Endometrial microvascular endothelial cells (primary cell): Measurements from ENCODE around the gene EXOSC10. TPM values are rescaled to one million over a fixed set of nuclear protein-coding genes. Genes with fewer than 3 reads are reported as not detected.
"Not testable (repeated sequence)": the region's sequence is repeated elsewhere in the genome, so short reads cannot be mapped to it uniquely, and the experiment has no call there.

Experiments
- in situ Hi-C: cut with HindIII; loops from 2 replicates; pipeline ENCODE4 v1.10.0; 2017; ENCODE audit warnings: low sequenced_read_pairs, low pct_unique_long_range_greater_than_20kb; ENCODE audit errors: inconsistent ontology term
- total RNA-seq: library from RNA; depleted of rRNA; stranded (reverse); fragments of >200 nt; gene quantifications from one replicate; pipeline ENCODE4 v1.2.3, GENCODE V29; 2015; ENCODE audit errors: inconsistent ontology term

Gene EXOSC10
- total RNA-seq, 1 donor from 2014 or later: 91.4 TPM

DNA sequence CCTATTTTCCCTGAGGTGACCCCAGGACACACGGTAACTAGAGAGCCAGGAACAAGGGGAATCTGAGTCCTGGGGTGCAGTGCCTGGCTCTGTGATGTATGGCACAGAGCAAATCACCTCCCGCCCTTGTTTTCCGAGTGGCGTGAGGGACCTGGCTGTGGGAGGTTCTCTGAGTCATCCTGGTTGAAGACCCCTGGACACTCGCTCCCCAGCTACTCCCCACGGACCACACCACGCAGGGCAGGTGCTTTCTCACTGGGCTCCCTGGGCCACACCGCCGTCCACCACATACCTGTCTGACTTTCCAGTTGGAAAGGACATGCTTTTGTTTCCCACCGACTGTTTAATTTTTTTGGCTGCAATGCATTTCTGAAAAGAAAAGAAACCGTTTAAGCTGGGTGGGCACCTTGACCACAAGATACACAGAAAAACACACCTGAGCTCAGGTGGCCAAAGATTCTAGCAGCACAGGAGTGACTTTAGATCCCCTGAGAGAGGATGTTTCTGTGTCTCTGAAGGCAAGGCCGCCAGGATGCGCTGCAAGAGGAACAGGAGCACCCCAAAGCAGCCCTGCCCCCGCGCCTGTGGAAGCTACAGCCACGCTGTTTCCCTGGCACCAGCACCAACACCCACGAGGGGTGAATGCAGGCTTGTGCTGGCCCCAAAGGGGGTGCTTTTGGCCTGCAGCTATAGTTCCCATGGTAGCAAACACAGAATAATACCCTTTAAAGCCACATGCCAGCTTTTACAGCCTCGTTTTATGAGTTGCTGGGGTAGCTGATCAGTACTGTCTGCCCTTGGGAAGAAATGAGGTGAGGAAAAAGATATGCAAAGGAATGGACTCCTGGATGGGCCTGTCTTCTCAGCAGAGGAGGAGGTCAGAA lies 31.7 kb downstream of the EXOSC10 start:
- in situ Hi-C loops: no loop called here

- in situ Hi-C loops: no loop called here
Observed at GRCh38 chr1:11065796-11066195, 33.9 kb downstream of the EXOSC10 start.

- in situ Hi-C loops: no loop called here
Observed at GRCh38 chr1:11064942-11065341, 34.7 kb downstream of the EXOSC10 start.

DNA sequence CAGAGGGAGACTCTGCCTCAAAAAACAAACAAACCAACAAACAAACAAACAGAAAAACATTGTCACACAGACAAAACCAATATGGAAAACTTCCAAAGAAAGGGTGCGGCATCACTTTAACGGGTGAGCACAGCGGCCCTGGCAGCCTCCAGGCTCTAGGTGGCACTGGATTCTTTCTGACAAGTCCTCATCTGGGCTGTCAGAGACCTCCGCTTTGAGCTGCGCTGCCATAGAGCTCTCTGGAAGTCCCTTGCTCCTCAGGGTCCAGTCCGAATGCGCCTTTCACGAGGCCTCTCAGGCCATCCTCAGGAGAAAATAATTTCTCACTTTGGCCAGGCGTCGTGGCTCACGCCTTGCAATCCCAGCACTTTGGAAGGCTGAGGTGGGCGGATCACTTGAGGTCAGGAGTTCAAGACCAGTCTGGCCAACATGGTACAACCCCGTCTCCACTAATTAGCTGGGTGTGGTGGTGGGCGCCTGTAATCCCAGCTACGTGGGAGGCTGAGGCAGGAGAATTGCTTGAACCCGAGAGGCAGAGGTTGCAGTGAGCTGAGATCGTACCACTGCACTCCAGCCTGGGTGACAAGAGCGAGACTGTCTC lies 35.6 kb downstream of the EXOSC10 start:
- in situ Hi-C loops: not testable (repeated sequence)

DNA sequence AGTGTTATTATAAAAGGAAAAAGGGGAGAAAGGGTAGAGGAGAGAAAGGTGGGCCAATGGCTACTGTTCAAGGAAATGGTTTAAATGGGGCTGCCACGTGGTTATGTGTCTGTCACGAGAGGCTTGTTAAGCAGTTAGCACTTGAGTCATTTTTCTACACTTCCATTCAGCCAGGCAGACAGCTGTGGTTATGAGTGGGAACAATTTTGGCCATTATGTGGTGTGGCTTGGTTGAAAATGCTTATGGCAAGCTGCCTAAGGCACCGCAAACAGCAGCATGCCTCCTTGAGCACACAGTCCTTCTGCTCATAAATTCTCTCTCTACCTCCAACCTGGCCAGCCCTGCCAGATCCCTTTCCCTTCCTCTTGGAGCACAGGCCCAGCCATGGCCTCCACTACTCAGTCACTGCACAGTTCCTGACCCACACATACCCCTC lies 36.7 kb downstream of the EXOSC10 start:
- in situ Hi-C loops: no loop called here

GRCh38 chr1:11061652-11062365 lies 37.9 kb downstream of the EXOSC10 start:
- in situ Hi-C loops: no loop called here

DNA sequence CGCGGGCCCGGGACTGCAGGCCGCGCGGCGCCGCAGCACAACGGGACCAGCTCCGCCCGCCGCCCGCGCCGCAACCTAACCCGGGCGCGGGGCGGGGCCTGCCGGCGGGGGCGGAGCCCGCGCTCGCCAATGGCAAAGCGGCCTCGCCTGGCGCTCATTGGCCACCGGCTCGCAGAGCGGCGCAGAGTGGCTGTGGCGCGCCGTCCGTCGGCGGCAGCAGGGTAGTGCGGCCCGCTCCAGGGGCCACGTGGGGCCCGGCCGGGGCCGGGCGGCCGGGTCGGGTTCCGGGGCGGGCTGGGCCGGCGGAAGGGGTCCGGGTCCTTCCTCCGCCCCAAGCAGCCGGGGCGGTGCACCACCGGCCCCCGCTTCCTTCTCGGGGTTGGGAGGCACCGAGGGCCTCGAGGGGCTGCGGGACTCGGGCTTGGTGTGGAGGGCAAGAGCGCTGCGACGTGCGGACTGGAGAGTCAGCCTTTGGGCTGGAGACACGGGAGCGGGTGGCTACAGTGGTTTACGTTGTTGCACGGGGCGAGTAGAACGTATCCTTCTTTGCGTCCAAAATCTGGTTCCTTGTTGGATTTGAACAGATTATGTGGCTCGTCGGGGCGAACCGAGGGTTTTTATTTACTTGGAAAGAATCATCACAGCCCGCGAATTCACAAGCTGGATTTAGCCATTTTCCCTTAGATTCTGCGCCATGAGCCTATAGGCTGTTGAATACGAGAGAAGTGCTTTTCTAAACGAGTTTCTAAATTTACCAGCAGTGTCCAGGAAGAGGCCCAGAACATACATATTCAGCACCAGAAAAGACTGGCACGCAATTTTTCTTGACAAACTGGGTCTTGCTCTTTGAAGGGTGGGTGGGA lies 39.5 kb downstream of the EXOSC10 start, which contains the start of gene SRM:
TSS of gene SRM (minus strand) at position 51 of the 863 bp plus-strand sequence. CDS start 75 bp downstream, outside the sequence.
- in situ Hi-C loops: no loop called here

GRCh38 chr1:11059155-11059967 lies 40.3 kb downstream of the EXOSC10 start:
- in situ Hi-C loops: no loop called here

GRCh38 chr1:11058595-11059154 lies 41.0 kb downstream of the EXOSC10 start:
- in situ Hi-C loops: no loop called here

DNA sequence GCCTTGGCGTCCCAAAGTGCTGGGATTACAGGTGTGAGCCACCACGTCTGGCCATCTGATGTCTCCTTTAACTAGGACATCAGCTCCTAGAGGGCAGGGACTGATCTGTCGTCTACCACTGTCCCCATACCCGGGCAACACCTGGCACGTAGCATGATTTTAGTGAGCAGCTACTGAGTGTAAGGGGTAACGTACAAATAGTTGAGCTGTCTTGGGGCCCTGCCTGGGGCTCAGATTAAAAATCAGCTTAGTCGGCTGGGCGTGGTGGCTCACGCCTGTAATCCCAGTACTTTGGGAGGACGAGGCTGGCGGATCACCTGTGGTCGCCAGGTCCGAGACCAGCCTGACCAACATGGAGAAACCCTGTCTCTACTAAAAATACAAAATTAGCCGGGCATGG lies 41.6 kb downstream of the EXOSC10 start:
- in situ Hi-C loops: no loop called here

DNA sequence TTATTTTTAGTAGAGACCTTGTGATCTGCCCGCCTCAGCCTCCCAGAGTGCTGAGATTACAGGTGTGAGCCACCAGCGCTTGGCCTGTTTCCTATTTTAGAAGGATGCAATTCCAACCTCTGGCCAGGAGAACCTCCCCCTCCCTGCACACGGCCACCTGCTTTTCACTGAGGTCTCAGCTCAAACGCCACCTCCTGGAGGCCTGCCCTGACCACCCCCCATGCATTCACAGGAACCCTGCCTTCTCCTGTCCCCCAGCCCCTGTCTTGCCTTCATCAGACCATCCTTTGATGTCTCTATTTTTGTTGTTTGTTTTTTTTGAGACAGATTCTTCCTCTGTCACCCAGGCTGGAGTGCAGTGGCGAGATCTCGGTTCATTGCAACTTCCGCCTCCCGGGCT lies 42.2 kb downstream of the EXOSC10 start:
- in situ Hi-C loops: no loop called here

DNA sequence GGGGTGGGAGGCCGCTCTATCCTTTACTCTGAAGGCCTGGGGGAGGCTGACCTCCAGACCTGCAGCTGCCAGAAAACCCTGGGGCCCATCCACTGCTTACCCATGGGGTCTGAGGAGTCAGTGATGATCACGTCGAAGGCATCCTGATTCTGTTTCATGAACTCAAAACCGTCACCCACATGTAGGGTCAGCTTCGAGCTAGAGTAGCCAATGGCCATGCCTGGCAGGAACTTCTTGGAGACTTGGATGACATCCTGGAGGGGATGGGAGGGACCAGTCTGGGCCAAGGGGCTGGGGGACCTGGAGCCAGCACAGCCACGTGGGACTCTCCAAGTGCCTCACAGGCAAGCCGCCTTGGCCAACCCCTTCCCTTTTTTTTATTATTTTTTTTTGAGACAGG lies 43.2 kb downstream of the EXOSC10 start:
- in situ Hi-C loops: no loop called here

- in situ Hi-C loops: no loop called here
Observed at GRCh38 chr1:11055676-11056075, 44.0 kb downstream of the EXOSC10 start.

GRCh38 chr1:11054666-11055065 lies 45.0 kb downstream of the EXOSC10 start:
- in situ Hi-C loops: no loop called here

GRCh38 chr1:11054181-11054580 lies 45.5 kb downstream of the EXOSC10 start:
- in situ Hi-C loops: no loop called here

DNA sequence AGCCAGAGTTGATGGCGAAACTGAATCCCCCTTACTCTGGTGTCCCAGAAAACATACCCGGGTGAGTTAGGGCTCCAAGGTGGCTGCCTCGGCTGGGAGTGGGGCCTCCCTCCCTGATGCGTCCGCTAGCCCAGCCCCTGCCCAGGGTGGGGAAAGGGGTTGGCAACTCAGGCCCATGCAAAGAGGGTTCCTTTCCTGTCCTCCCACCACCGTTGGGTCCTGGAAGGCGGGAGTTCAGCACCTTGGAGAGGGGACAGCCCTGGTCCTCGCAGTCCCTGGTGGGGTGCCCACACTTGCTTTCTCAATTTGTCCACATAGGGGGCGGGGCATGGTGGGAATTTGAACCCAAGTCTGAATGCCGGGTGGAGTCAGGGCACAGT lies 45.9 kb downstream of the EXOSC10 start:
- in situ Hi-C loops: no loop called here

GRCh38 chr1:11052839-11053757 lies 46.6 kb downstream of the EXOSC10 start:
- in situ Hi-C loops: no loop called here
